Prostate gland (tissue), 2 donors: ENCODE measurements around the gene TMEM88. TPM values are rescaled to one million over a fixed set of nuclear protein-coding genes. Genes with fewer than 3 reads are reported as not detected.

ENCODE experiments used
- DNase-seq: peaks from one replicate; pipeline ENCODE4 v3.0.0-alpha.2; 2019; ENCODE audit warnings: low spot score
- H3K27ac ChIP-seq, 2 donors: fragments of 200-600 bp; sonication (generic); 2 replicates each; pipeline ENCODE4 v1.5.1; 2017 to 2019
- H3K27me3 ChIP-seq: fragments of 200-600 bp; sonication (generic); replicated peaks from 2 replicates; pipeline ENCODE4 v1.5.1; 2019; ENCODE audit not compliant: insufficient read depth
- H3K36me3 ChIP-seq, 2 donors: fragments of 200-600 bp; sonication (generic); 1 replicate in 1 of 2; 2 replicates in 1 of 2; pipeline versions ENCODE4 v1.5.1 to v1.8.1; 2017 to 2019
- H3K4me1 ChIP-seq: fragments of 200-600 bp; sonication (generic); replicated peaks from 2 replicates; pipeline ENCODE4 v1.5.1; 2019
- H3K4me3 ChIP-seq, 2 donors: fragments of 200-600 bp; sonication (generic); 2 replicates each; pipeline ENCODE4 v1.5.1; 2017 to 2019
- H3K9me3 ChIP-seq: fragments of 200-600 bp; sonication (generic); 2 replicates; pipeline ENCODE4 v1.5.1; 2017
- CTCF ChIP-seq, 4 experiments: fragments of 200-600 bp in 2 of 4; fragments of 450-650 bp in 2 of 4; sonication (generic) in 2 of 4; IDR thresholded peaks; 1 replicate in 3 of 4; 2 replicates in 1 of 4; pipeline ENCODE4 v1.5.1; 2016 to 2019; ENCODE audit warnings: antibody characterized with exemption in 4 of 4, mild to moderate bottlenecking in 2 of 4, moderate library complexity in 2 of 4
- POLR2A ChIP-seq: fragments of 450-650 bp; IDR thresholded peaks from one replicate; pipeline ENCODE4 v1.6.1; 2016; ENCODE audit warnings: antibody characterized with exemption, mild to moderate bottlenecking
- POLR2AphosphoS5 ChIP-seq: sonication (generic); formaldehyde crosslinking; IDR thresholded peaks from one replicate; pipeline ENCODE4 v1.6.1; 2017; ENCODE audit warnings: antibody characterized with exemption
- WGBS: methylation state at CpG from one replicate; pipeline ENCODE4 v1.1.5; 2018; 5-methylcytosine and 5-hydroxymethylcytosine counted together
- intact Hi-C: fragments of 100-400 bp; cut with DNase I; formaldehyde crosslinking; loops from one replicate; pipeline ENCODE4 v1.14.2; 2022
- total RNA-seq, 2 donors: library from RNA; depleted of rRNA; stranded (reverse); fragments of >200 nt; gene quantifications; one replicate each; pipeline ENCODE4 v1.1.0, GENCODE V29; 2016

TMEM88 gene
- total RNA-seq, 2 donors from 2014 or later, result 11.1 to 15.7 TPM

- peaks cover 6% of the 10 kb centered on the region for H3K4me1 ChIP-seq
- no peak for DNase-seq
- no peak for TF ChIP-seq POLR2A
- no peak for TF ChIP-seq POLR2AphosphoS5
- TF ChIP-seq CTCF (IDR thresholded peaks at IDR 0.05), result no peak
- no peak overlapping the region for H3K27ac ChIP-seq
- 92% methylated on average over 10 of the region's 10 CpGs for WGBS
- intact Hi-C loops, result loop anchor here (10.0 kb wide), 1 partner anchor 598 kb away; the partner anchor contains the start of genes DVL2 and PHF23
- no peaks in the 10 kb centered on the region for H3K27me3 ChIP-seq
- H3K36me3 ChIP-seq, result no peaks in the 10 kb centered on the region
- no peaks in the 10 kb centered on the region for H3K9me3 ChIP-seq
- no peak overlapping the region for H3K4me3 ChIP-seq
Observed at GRCh38 chr17:7832431-7832830, 22.4 kb upstream of the TMEM88 start.

- Histone ChIP-seq H3K9me3 (no peaks in the 10 kb centered on the region), H3K27ac (peak overlapping the region; percentile 95 to 98), H3K27me3 (no peaks in the 10 kb centered on the region), H3K36me3 (no peaks in the 10 kb centered on the region), H3K4me3 (peak overlapping the region in 1 of 2 donors; percentile 83), H3K4me1 (peaks cover 9% of the 10 kb centered on the region)
- TF ChIP-seq POLR2AphosphoS5 (no peak), CTCF (IDR thresholded peaks at IDR 0.05) (no peak), POLR2A (no peak)
- no peak for DNase-seq
- intact Hi-C loops, result loop anchor here (10.0 kb wide), 1 partner anchor 598 kb away; the partner anchor contains the start of genes DVL2 and PHF23
- 41% methylated on average over 19 of the region's 19 CpGs for WGBS
Observed at GRCh38 chr17:7833011-7833794, 21.7 kb upstream of the TMEM88 start.

GRCh38 chr17:7833795-7834541 is 20.9 kb upstream of the TMEM88 start, which contains the start of gene KDM6B:
KDM6B (plus strand) TSS chr17:7834217; CDS start chr17:7845555, 11,338 bp downstream.
- peak; percentile 95 for DNase-seq
- intact Hi-C loops, result loop anchor here (10.0 kb wide), 1 partner anchor 599 kb away; the partner anchor contains the start of genes DVL2 and PHF23
- WGBS, result 1% methylated on average over 49 of the region's 49 CpGs
- Histone ChIP-seq H3K27me3 (no peaks in the 10 kb centered on the region), H3K36me3 (no peaks in the 10 kb centered on the region), H3K4me1 (peaks cover 14% of the 10 kb centered on the region), H3K9me3 (no peaks in the 10 kb centered on the region), H3K4me3 (peak within 1 kb of the TSS; percentile 75 to 83), H3K27ac (peak within 1 kb of the TSS; percentile 95 to 98)
- TF ChIP-seq CTCF (IDR thresholded peaks at IDR 0.05), result peak in 3 of 4 experiments; percentile 16 to 35 (median 28)
- TF ChIP-seq POLR2AphosphoS5, result peak; percentile 82
- TF ChIP-seq POLR2A, result peak; percentile 51

GRCh38 chr17:7834542-7834956 is 20.3 kb upstream of the TMEM88 start:
- Histone ChIP-seq H3K4me1 (peaks cover 19% of the 10 kb centered on the region), H3K27me3 (no peaks in the 10 kb centered on the region), H3K9me3 (no peaks in the 10 kb centered on the region), H3K36me3 (no peaks in the 10 kb centered on the region), H3K27ac (peak overlapping the region; percentile 95 to 98), H3K4me3 (peak overlapping the region; percentile 75 to 83)
- WGBS, result under 1% methylated on average over 20 of the region's 20 CpGs
- peak; percentile 51 for DNase-seq
- intact Hi-C loops, result loop anchor here (10.0 kb wide), 1 partner anchor 600 kb away; the partner anchor contains the start of genes DVL2 and PHF23
- TF ChIP-seq POLR2AphosphoS5 (no peak), CTCF (IDR thresholded peaks at IDR 0.05) (no peak), POLR2A (no peak)
